GM04504 (cell line): ENCODE results near the gene MRPL16.
"Not testable (repeated sequence)": the region's sequence is repeated elsewhere in the genome, so short reads cannot be mapped to it uniquely, and the experiment has no call there.

ENCODE experiments used
- DNase-seq: peaks from one replicate; pipeline ENCODE4 v3.0.0-alpha.2; 2012; ENCODE audit warnings: low read depth

Gene MRPL16

DNA sequence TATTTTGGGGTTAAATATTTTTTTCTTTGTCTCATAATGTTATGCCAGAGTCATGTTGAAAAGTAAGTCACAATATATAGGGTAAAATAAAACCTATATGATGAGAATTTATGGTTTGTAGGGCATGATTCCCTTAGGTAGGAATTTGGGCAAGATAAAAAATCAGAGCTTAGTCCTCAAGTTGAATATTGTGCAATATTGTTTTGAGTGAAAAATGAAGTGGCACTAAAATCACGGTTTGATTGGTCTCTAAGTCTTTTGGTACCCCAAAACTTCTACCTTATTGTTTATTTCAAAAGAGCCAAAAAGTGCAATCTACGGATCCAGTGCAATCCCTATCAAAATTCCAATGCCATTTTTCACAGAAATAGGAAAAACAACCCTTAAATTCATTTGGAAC, 1.6 kb upstream of the MRPL16 start:
- DNase-seq, result no peak

GRCh38 chr11:59810911-59811259, 307 bp upstream of the MRPL16 start:
- DNase-seq, result no peak

GRCh38 chr11:59807047-59807610, 3.4 kb downstream of the MRPL16 start:
- DNase-seq, result no peak

DNA sequence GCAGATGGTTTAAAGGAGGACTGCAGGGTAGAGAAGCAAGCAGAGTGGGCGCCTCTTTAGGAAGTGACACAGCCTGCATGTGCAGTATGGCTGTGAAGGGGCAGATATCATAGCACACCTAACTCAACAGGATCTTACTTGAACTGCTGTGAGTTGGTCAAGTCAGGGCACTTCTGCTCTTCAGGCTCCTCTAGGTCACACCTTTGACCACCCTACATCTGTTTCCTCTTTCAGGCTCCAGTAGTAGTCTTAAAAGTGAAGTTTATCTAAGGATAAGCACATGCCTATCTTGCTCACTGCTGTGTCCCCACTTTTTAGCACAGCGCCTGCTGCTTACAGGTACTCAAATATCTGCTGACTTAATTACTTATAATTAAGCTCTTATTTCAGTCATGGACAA, 6.5 kb downstream of the MRPL16 start:
- no peak for DNase-seq

DNA sequence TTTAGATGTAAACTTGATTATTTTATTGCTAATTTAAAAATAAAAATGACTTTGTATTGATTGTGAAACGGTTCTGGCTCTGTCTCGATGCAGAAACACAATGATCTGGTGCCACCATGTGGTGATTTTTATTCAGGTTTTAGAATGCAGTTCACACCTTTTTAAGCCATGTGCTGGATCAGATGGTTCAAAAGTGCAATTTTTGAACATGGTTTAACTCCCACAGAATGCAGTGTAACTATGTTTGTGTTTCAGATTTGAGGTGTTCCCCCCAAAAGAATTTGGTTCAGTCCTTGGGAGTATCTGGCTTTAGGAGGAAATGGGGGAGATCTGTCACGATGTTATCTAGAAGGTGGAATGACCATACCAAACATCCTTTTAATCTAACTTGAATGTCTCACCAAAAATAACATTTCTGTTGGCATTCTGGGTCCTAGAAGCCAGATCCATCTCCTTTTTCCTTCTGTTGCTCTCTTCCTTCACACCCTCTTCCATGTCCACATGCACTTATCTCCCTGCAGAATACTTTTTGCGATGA, 7.9 kb downstream of the MRPL16 start:
- DNase-seq, result no peak

- DNase-seq, result no peak
Measured at GRCh38 chr11:59801981-59802638, 8.5 kb downstream of the MRPL16 start.

GRCh38 chr11:59801160-59801706, 9.3 kb downstream of the MRPL16 start:
- no peak for DNase-seq

DNA sequence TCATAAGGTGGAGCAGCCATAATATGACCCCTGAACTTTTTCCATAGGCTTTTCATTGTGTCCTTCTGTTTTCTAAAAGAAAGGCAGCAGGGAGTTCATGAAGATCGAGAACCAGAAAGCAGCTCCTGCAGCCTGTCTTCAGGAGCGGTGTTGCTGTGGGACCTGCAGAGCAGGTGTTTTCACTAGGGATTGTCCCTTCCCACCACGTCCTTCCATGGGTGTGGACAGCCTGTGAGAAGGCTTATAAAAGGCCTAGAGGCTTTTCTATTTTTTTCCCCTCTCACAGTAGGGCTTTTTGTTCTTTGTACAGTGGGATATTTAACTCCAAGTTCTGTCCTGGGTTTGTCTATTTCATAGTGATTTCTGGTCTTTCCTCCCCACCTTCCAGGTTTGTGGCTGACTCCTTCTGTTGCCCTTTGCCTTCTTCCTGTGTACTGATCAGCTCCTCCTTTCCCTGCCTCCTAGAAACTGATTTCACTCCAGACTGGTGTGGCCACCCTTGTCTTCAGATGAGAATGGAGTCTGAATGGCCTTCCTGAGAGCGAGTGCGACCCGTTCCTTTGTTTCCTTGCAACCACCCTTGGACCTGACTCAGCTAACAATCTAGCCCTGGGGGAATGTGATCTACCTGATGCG, 10.1 kb downstream of the MRPL16 start:
- no peak for DNase-seq

- no peak for DNase-seq
Measured at GRCh38 chr11:59794417-59794816, 16.2 kb downstream of the MRPL16 start.

DNA sequence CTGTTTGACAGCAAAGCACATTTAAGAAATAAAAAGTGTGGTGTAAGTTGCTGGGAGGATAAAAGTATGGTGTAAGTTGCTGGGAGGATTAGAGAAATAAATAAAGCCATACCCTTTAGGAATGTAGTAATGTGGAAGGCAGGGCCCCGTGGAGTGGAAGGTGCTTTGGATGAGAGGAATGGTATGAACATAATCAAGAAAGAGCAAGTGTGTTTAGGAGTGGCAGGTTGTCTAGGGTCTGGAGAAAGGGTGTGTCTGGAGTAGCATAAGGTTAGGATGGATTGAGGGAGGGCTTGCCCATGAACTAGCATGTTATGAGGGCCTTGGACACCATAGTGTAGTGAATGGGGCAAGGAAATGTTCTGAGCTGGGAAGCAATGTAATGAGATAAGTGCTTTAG, 18.1 kb downstream of the MRPL16 start:
- DNase-seq, result no peak

GRCh38 chr11:59791639-59792038, 18.9 kb downstream of the MRPL16 start:
- no peak for DNase-seq

- DNase-seq, result no peak
Measured at GRCh38 chr11:59787816-59788215, 22.8 kb downstream of the MRPL16 start.

- DNase-seq, result no peak
Measured at GRCh38 chr11:59787255-59787588, 23.4 kb downstream of the MRPL16 start.

GRCh38 chr11:59785818-59786217, 24.8 kb downstream of the MRPL16 start:
- DNase-seq, result no peak

DNA sequence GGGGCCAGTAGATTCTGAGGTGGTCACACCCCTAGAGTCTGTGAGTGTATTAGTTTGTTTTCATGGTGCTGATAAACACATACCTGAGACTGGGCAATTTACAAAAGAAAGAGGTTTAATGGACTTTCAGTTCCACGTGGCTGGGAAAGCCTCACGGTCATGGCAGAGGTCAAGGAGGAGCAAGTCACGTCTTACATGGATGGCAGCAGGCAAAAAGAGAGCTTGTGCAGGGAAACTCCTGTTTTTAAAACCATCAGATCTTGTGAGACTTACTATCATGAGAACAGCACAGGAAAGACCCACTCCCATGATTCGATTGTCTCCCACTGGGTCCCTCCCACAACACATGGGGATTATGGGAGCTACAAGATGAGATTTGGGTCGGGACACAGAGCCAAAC, 26.1 kb downstream of the MRPL16 start:
- not testable (repeated sequence) for DNase-seq

- no peak for DNase-seq
Measured at GRCh38 chr11:59783632-59784090, 26.9 kb downstream of the MRPL16 start.

DNA sequence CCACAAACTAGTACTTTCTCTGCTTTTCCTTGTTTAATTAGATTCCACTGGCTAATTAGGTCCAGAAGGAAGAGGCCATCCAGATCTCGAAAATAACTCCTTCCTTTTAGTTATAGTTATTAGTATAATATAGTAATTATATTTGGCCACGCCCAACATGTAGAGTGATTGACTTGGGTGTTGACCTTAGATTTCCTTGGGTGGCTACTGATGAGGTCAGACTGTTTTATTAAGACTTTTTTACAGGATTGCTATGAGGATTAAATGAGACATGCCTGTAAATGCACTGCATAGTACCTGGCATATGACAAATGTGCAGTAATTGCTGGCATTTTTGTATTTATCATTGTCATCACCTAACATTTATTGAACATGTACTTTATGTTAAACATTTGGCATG, 28.5 kb downstream of the MRPL16 start:
- DNase-seq, result no peak

- no peak for DNase-seq
Measured at GRCh38 chr11:59779487-59779886, 31.1 kb downstream of the MRPL16 start.

DNA sequence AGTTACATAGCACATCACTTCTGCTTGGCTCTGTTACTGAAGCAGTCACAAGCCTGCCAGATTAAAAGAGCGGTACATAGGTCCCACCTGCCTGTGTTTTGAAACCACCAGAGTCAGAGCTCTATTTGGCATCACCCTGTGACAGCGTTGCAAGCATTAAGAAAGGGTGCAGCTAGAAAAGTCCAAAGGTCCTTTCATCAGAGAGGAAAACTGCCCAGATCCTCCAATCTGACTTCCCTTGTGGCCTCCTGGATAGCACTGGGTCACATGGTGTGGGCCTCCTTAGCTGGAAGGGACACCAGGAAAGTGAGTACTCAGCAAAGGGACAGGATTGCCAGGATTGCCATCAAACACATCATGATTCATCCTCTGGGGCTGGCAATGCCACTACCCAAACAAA, 32.5 kb downstream of the MRPL16 start:
- DNase-seq, result no peak

- DNase-seq, result no peak
Measured at GRCh38 chr11:59777104-59777503, 33.5 kb downstream of the MRPL16 start.

- DNase-seq, result no peak
Measured at GRCh38 chr11:59776210-59777066, 34.1 kb downstream of the MRPL16 start.

GRCh38 chr11:59773083-59773440, 37.5 kb downstream of the MRPL16 start:
- DNase-seq, result no peak
